Measurements from ENCODE around the gene SPNS2.

DNA sequence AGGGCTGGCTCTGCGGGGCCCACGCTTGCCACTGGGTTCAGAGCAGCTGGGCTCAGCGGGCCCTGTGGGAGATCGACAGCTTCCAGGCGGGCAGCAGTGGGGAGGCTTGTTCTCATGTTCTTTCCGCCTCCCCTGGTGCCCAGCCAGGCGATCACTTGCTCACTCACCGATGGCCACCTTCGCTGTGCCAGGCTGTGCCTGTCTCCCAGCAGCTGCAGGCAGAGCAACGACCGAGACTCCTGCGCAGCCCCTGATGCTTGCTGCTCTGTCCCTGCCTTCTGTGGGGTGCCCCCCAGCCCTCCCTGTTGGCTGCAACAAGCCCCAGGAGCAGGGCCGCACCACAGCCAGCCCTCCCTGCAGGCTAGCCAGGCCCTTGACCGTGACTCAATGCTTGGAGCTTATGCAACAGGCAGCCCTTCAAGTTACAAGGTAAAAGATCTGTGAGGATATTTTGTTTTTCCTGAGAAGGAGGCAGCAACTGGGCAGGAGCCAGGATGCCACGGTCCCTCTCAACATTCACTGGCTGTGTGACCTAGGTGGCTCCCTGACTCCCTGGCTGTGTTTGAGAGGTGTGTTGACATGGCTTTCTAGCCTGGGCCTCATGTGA lies 9.6 kb upstream of the SPNS2 start:
- TF ChIP-seq, protein P1, sequence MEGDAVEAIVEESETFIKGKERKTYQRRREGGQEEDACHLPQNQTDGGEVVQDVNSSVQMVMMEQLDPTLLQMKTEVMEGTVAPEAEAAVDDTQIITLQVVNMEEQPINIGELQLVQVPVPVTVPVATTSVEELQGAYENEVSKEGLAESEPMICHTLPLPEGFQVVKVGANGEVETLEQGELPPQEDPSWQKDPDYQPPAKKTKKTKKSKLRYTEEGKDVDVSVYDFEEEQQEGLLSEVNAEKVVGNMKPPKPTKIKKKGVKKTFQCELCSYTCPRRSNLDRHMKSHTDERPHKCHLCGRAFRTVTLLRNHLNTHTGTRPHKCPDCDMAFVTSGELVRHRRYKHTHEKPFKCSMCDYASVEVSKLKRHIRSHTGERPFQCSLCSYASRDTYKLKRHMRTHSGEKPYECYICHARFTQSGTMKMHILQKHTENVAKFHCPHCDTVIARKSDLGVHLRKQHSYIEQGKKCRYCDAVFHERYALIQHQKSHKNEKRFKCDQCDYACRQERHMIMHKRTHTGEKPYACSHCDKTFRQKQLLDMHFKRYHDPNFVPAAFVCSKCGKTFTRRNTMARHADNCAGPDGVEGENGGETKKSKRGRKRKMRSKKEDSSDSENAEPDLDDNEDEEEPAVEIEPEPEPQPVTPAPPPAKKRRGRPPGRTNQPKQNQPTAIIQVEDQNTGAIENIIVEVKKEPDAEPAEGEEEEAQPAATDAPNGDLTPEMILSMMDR (IDR thresholded peaks at IDR 0.05): no peak
- TF ChIP-seq POLR2A (IDR thresholded peaks at IDR 0.05): no peak
